PC-3 (cell line): ENCODE data around the gene AKAP13. TPM values are rescaled to one million over a fixed set of nuclear protein-coding genes. Genes with fewer than 3 reads are reported as not detected.

Experiments used
- ATAC-seq: fragments of 200-7000 bp; cut with Tn5 transposase; 2 replicates; pipeline ENCODE4 v1.9.1; 2020; ENCODE audit warnings: mild to moderate bottlenecking, moderate library complexity
- BruUV-seq: library from RNA; stranded (reverse); fragments of 400-500 nt; replicated peaks from 2 replicates; lab custom pipeline; 2021; lab: Mats Ljungman, UMichigan
- CTCF ChIA-PET: fragments of 300-600 bp; sonication (Branson Sonifier 250); formaldehyde crosslinking; loops from one replicate; lab custom pipeline; 2022; ENCODE audit warnings: antibody characterized with exemption; lab: Charles Lee
- POLR2A ChIA-PET: fragments of 300-600 bp; sonication (Branson Sonifier 250); formaldehyde crosslinking; loops from one replicate; lab custom pipeline; 2022; ENCODE audit warnings: antibody characterized with exemption; ENCODE audit not compliant: unreplicated experiment; lab: Charles Lee
- DNase-seq: peaks from one replicate; pipeline ENCODE4 v3.0.0-alpha.2; 2015
- H2AFZ ChIP-seq: fragments of 300-600 bp; sonication (generic); 2 replicates; pipeline ENCODE4 v1.6.0; 2016; ENCODE audit warnings: antibody characterized with exemption, low read length
- H3F3A ChIP-seq: fragments of 300-600 bp; sonication (generic); one replicate; pipeline ENCODE4 v1.6.0; 2017; ENCODE audit warnings: antibody characterized with exemption, low read length, control low read depth, mild to moderate bottlenecking; ENCODE audit not compliant: unreplicated experiment
- H3K27ac ChIP-seq: fragments of 300-600 bp; sonication (generic); 2 replicates; pipeline ENCODE4 v1.5.1; 2016; ENCODE audit warnings: mild to moderate bottlenecking, low read length
- H3K27me3 ChIP-seq: fragments of 300-600 bp; sonication (generic); 2 replicates; pipeline ENCODE4 v1.6.1; 2016; ENCODE audit warnings: low read length, mixed read lengths
- H3K36me3 ChIP-seq: fragments of 300-600 bp; sonication (generic); 2 replicates; pipeline ENCODE4 v1.6.1; 2016; ENCODE audit warnings: low read depth, mixed run types, low read length, mixed read lengths
- H3K4me1 ChIP-seq: fragments of 300-600 bp; sonication (generic); 2 replicates; pipeline ENCODE4 v1.5.1; 2016; ENCODE audit warnings: low read length; ENCODE audit not compliant: insufficient read depth
- H3K4me2 ChIP-seq: fragments of 300-600 bp; sonication (generic); 2 replicates; pipeline ENCODE4 v1.6.0; 2016; ENCODE audit warnings: low read length
- H3K4me3 ChIP-seq: fragments of 300-600 bp; sonication (generic); 2 replicates; pipeline ENCODE4 v1.5.1; 2016; ENCODE audit warnings: mild to moderate bottlenecking, low read length, mixed read lengths
- H3K79me2 ChIP-seq: fragments of 300-600 bp; sonication (generic); 2 replicates; pipeline ENCODE4 v1.6.1; 2017; ENCODE audit warnings: low read length, mixed read lengths
- H3K9ac ChIP-seq: fragments of 300-600 bp; sonication (generic); 2 replicates; pipeline ENCODE4 v1.6.0; 2016; ENCODE audit warnings: mild to moderate bottlenecking, low read length
- H3K9me2 ChIP-seq: fragments of 300-600 bp; sonication (generic); replicated peaks from 2 replicates; pipeline ENCODE4 v1.6.1; 2016; ENCODE audit warnings: mixed run types, low read length, mixed read lengths
- H3K9me3 ChIP-seq: fragments of 300-600 bp; sonication (generic); 2 replicates; pipeline ENCODE4 v1.6.1; 2016; ENCODE audit warnings: low read length, mixed read lengths
- H4K20me1 ChIP-seq: fragments of 300-600 bp; sonication (generic); 2 replicates; pipeline ENCODE4 v1.6.1; 2016; ENCODE audit warnings: low read length, mixed read lengths
- CTCF ChIP-seq: fragments of 300-600 bp; sonication (generic); conservative IDR thresholded peaks from 2 replicates; pipeline ENCODE4 v1.5.1; 2017; ENCODE audit warnings: antibody characterized with exemption, low read depth, mild to moderate bottlenecking, low read length
- EZH2 ChIP-seq: fragments of 300-600 bp; sonication (generic); IDR thresholded peaks from one replicate; pipeline ENCODE4 v1.6.1; 2017; ENCODE audit warnings: antibody characterized with exemption, mild to moderate bottlenecking, low read length; ENCODE audit not compliant: unreplicated experiment
- EZH2phosphoT487 ChIP-seq: fragments of 300-600 bp; sonication (generic); IDR thresholded peaks from 2 replicates; pipeline ENCODE4 v1.6.1; 2018; ENCODE audit warnings: mild to moderate bottlenecking, antibody characterized with exemption, low read length, borderline replicate concordance
- intact Hi-C: fragments of 100-400 bp; cut with micrococcal nuclease; formaldehyde crosslinking; loops from 2 replicates; pipeline ENCODE4 v1.9.0; 2023
- total RNA-seq: library from RNA; depleted of rRNA; stranded (reverse); fragments of >200 nt; gene quantifications from 2 replicates; pipeline ENCODE4 v1.2.3, GENCODE V29; 2014

Gene AKAP13
- total RNA-seq, 1 experiment from 2014 or later = 36.8 TPM

GRCh38 chr15:85557385-85557784 is 177.0 kb downstream of the AKAP13 start:
- CTCF ChIA-PET = no interaction called here

GRCh38 chr15:85558848-85559247 is 178.4 kb downstream of the AKAP13 start:
- Histone ChIP-seq H3K4me1 (no peaks in the 10 kb centered on the region), H4K20me1 (no peaks in the 10 kb centered on the region), H3K79me2 (no peaks in the 10 kb centered on the region), H3K4me3 (no peak overlapping the region), H3K9me3 (no peaks in the 10 kb centered on the region), H3K36me3 (no peaks in the 10 kb centered on the region), H2AFZ (no peak overlapping the region), H3F3A (no peaks in the 10 kb centered on the region), H3K27me3 (no peaks in the 10 kb centered on the region), H3K27ac (no peak overlapping the region), H3K9ac (no peak overlapping the region), H3K9me2 (no peaks in the 10 kb centered on the region), H3K4me2 (no peak overlapping the region)
- no peak for DNase-seq
- TF ChIP-seq EZH2 (no peak), EZH2phosphoT487 (no peak), CTCF (no peak)
- POLR2A ChIA-PET = no interaction called here
- no peak for ATAC-seq
- intact Hi-C loops = no loop called here
- CTCF ChIA-PET = no interaction called here
- BruUV-seq = no TSS peak

More at GRCh38 chr15:85557385-85557784, 177.0 kb downstream of the AKAP13 start:
- TF ChIP-seq CTCF (no peak), EZH2phosphoT487 (no peak), EZH2 (no peak)
- no TSS peak for BruUV-seq
- Histone ChIP-seq H3K4me1 (no peaks in the 10 kb centered on the region), H3K4me2 (no peak overlapping the region), H3K4me3 (no peak overlapping the region), H3F3A (no peaks in the 10 kb centered on the region), H3K9me3 (no peaks in the 10 kb centered on the region), H3K27me3 (no peaks in the 10 kb centered on the region), H3K27ac (no peak overlapping the region), H3K9ac (no peak overlapping the region), H4K20me1 (no peaks in the 10 kb centered on the region), H2AFZ (no peak overlapping the region), H3K9me2 (no peaks in the 10 kb centered on the region), H3K36me3 (no peaks in the 10 kb centered on the region), H3K79me2 (no peaks in the 10 kb centered on the region)
- no peak for ATAC-seq
- POLR2A ChIA-PET = no interaction called here
- intact Hi-C loops = no loop called here
- no peak for DNase-seq

- no TSS peak for BruUV-seq
- ATAC-seq (no peak), DNase-seq (no peak)
- Histone ChIP-seq H3K9ac (no peak overlapping the region), H3K36me3 (no peaks in the 10 kb centered on the region), H3K27me3 (no peaks in the 10 kb centered on the region), H3K9me2 (no peaks in the 10 kb centered on the region), H4K20me1 (no peaks in the 10 kb centered on the region), H3K27ac (no peak overlapping the region), H3K4me2 (no peak overlapping the region), H3K4me3 (no peak overlapping the region), H3K9me3 (no peaks in the 10 kb centered on the region), H3K79me2 (no peaks in the 10 kb centered on the region), H3K4me1 (no peaks in the 10 kb centered on the region), H3F3A (no peaks in the 10 kb centered on the region), H2AFZ (no peak overlapping the region)
- ChIA-PET POLR2A (no interaction called here), CTCF (interaction anchor here (0.6 kb wide), 1 partner anchor 142 kb away, joined by 5 read pairs; no protein-coding TSS in a partner anchor)
- intact Hi-C loops = no loop called here
- TF ChIP-seq CTCF (no peak), EZH2phosphoT487 (no peak), EZH2 (no peak)
Observed at GRCh38 chr15:85559530-85559929, 179.1 kb downstream of the AKAP13 start.
